Measurements from ENCODE around the gene MTUS2. TPM values are rescaled to one million over a fixed set of nuclear protein-coding genes. Genes with fewer than 3 reads are reported as not detected.
A peak's percentile ranks its signal among the peaks of the same experiment; 100 is the strongest.

MTUS2 gene
- total and polyA plus RNA-seq, 9 of the 15 experiments (the other 6 are each of a cell fraction or from before 2014, with no cell fraction given) = 0.01 to 0.28 (median 0.06) TPM; not detected in 1

GRCh38 chr13:29182216-29182615 is 362.1 kb downstream of the MTUS2 start (continued):
- TF ChIP-seq MXD1 (CRISPR knock-in tag; IDR thresholded peaks at IDR 0.05; ENCODE audit: borderline replicate concordance, poor library complexity, severe bottlenecking) = no peak
- no peak for TF ChIP-seq XRCC5 (IDR thresholded peaks at IDR 0.05; ENCODE audit: low read depth, low read length)
- no peak for TF ChIP-seq MTA1 (IDR thresholded peaks at IDR 0.05; ENCODE audit: borderline replicate concordance)
- TF ChIP-seq RBFOX2 (IDR thresholded peaks at IDR 0.05; ENCODE audit: low read depth, low read length) = no peak
- no peak for TF ChIP-seq PRPF4 (IDR thresholded peaks at IDR 0.05; ENCODE audit: insufficient read depth, low read depth, low read length, poor library complexity, severe bottlenecking)
- no peak for TF ChIP-seq SETDB1 (IDR thresholded peaks at IDR 0.05; ENCODE audit: low read length)
- no peak for TF ChIP-seq NR2C1 (IDR thresholded peaks at IDR 0.05)
- no peak for TF ChIP-seq NR2C1 (tag; IDR thresholded peaks at IDR 0.05)
- TF ChIP-seq SMC3 (conservative IDR thresholded peaks at IDR 0.05; ENCODE audit: insufficient read depth, low read depth, low read length) = no peak

GRCh38 chr13:29185926-29186325 is 365.8 kb downstream of the MTUS2 start:
- Histone ChIP-seq H3K36me3 (ENCODE audit: control insufficient read depth, insufficient read depth, low read length) (no peaks in the 10 kb centered on the region), H3K4me3 (no peak overlapping the region), H4K20me1 (replicated peaks; ENCODE audit: control insufficient read depth, insufficient read depth, low read length) (no peaks in the 10 kb centered on the region), H3K27me3 (ENCODE audit: control insufficient read depth in 2 of 2, insufficient read depth in 2 of 2, low read length in 2 of 2) (no peaks in the 10 kb centered on the region), H3K79me2 (ENCODE audit: control insufficient read depth, insufficient read depth, low read length) (no peaks in the 10 kb centered on the region), H3K4me1 (replicated peaks in 1 of 2; ENCODE audit: control insufficient read depth in 2 of 2, insufficient read depth in 2 of 2, low read length in 2 of 2) (no peaks in the 10 kb centered on the region), H2AFZ (ENCODE audit: low read depth, low read length) (no peak overlapping the region), H3K9me3 (replicated peaks; ENCODE audit: control insufficient read depth, insufficient read depth, low read depth, low read length) (no peaks in the 10 kb centered on the region), H3K27ac (ENCODE audit: extremely low read depth, low read depth, low read length) (no peak overlapping the region), H3K9me1 (ENCODE audit: control insufficient read depth, insufficient read depth, low read length) (no peaks in the 10 kb centered on the region), H3K4me2 (ENCODE audit: insufficient read depth, low read length) (no peak overlapping the region), H3K9ac (ENCODE audit: insufficient read depth in 1 of 2, low read depth in 2 of 2, low read length in 2 of 2) (no peak overlapping the region)
- intact Hi-C loops (cut with micrococcal nuclease) (no loop called here), in situ Hi-C loops (cut with MboI) (no loop called here)
- DNase-seq (ENCODE audit: extremely low read depth in 1 of 4, low spot score in 3 of 4) (peak in 1 of 4 experiments; percentile 3), FAIRE-seq (no peak), ATAC-seq (no peak)
- BruUV-seq (replicated peaks) = no TSS peak
- POLR2A ChIA-PET = no interaction called here
- CTCF ChIA-PET (ENCODE audit: low intra/inter-chr PET ratio) = no interaction called here
- WGBS (ENCODE audit: insufficient coverage, low coverage, missing lambda C conversion rate) = 0% methylated on average over 2 of the region's 2 CpGs
- TF ChIP-seq THAP12 (CRISPR knock-in tag; IDR thresholded peaks at IDR 0.05) (no peak), CBFA2T3 (IDR thresholded peaks at IDR 0.05) (peak; percentile 21; the same call in 1 of the 2 replicates), E2F8 (IDR thresholded peaks at IDR 0.05; ENCODE audit: low read depth, partially characterized antibody) (no peak), TAL1 (IDR thresholded peaks at IDR 0.05) (peak; percentile 19; the same call in 1 of the 2 replicates), NR4A1 (CRISPR knock-in tag; IDR thresholded peaks at IDR 0.05) (no peak), NR4A1 (tag; IDR thresholded peaks at IDR 0.05) (no peak), TEAD1 (CRISPR knock-in tag; IDR thresholded peaks at IDR 0.05) (no peak), IRF2 (CRISPR knock-in tag; IDR thresholded peaks at IDR 0.05) (no peak)

Measured in K562 (cell line).